ENCODE data around the gene MAP4K2.
"Not testable (repeated sequence)": the region's sequence is repeated elsewhere in the genome, so short reads cannot be mapped to it uniquely, and the experiment has no call there.

Gene MAP4K2

DNA sequence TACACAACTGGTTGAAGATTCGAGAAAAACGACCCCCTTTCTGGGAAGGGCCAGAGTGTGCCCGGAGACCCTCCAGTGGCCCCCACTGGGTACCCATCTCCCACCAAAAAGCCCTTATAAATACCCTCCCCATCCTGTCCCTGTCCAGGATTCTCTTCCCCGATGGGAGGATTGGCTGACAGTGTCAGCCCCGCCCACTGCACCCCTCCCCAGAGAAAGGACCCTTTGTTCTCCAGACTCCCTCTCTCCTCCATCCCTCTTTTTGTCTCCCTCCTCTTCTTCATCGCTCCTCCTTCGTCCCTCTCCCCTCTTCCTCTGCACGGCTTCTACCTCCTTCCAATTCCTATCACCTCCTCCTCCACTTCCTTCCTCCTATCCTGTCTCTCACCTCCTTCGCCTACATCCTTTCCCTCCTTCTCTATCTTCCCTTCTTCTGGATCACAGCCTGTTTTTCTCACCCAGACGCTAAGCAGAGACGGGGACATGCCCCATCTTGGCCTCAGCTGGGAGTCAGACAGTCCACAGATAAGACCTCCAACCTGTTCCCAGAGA lies 20.6 kb upstream of the MAP4K2 start:
- TF ChIP-seq, protein P1, sequence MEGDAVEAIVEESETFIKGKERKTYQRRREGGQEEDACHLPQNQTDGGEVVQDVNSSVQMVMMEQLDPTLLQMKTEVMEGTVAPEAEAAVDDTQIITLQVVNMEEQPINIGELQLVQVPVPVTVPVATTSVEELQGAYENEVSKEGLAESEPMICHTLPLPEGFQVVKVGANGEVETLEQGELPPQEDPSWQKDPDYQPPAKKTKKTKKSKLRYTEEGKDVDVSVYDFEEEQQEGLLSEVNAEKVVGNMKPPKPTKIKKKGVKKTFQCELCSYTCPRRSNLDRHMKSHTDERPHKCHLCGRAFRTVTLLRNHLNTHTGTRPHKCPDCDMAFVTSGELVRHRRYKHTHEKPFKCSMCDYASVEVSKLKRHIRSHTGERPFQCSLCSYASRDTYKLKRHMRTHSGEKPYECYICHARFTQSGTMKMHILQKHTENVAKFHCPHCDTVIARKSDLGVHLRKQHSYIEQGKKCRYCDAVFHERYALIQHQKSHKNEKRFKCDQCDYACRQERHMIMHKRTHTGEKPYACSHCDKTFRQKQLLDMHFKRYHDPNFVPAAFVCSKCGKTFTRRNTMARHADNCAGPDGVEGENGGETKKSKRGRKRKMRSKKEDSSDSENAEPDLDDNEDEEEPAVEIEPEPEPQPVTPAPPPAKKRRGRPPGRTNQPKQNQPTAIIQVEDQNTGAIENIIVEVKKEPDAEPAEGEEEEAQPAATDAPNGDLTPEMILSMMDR (IDR thresholded peaks at IDR 0.05; ENCODE audit: low read depth, low read length) = no peak

DNA sequence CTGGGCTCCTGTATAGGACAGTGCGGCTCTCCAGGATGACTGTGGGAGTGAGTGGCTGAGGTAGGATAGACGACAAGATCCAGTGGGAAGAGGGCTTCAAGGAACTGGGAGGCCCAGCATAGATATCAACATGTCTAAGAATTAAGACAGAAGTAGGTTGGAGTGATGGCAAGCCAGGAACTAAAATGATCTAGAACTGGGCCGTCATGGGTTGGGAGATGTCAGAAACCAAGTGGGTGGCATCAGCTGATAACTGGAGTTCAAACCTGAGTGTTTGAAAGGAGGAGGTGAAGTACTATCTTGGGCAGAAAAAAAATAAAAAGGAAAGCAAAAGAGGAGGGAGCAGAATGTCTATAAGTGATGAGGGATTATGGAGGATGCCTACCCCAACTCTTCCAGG lies 14.5 kb upstream of the MAP4K2 start:
- no peak for DNase-seq (ENCODE audit: low read depth in 2 of 2)
- TF ChIP-seq, protein P1 (IDR thresholded peaks at IDR 0.05; ENCODE audit: low read depth, low read length) = no peak
- H3K4me3 ChIP-seq (replicated peaks in 1 of 2; ENCODE audit: low read depth in 2 of 2, low read length in 2 of 2) = no peak overlapping the region

More for the DNA sequence above, 20.6 kb upstream of the MAP4K2 start:
- no peak overlapping the region for H3K4me3 ChIP-seq (replicated peaks in 1 of 2; ENCODE audit: low read depth in 2 of 2, low read length in 2 of 2)
- no peak for DNase-seq (ENCODE audit: low read depth in 2 of 2)

DNA sequence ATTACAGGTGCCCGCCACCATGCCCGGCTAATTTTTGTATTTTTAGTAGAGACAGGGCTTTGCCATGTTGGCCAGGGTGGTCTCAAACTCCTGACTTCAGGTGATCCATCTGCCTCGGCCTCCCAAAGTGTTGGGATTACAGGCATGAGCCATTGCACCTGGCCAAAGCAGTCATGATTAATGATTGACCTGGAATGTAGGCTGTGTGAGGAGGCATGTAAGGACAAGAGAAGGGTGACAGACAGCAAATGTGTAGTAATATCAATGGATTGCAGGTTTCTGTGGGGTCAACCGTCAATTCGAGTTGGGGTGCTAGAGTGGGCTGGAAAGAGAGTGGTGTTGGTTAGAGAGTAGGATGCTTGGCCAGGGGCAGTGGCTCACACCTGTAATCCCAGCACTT lies 12.4 kb upstream of the MAP4K2 start:
- DNase-seq (ENCODE audit: low read depth in 2 of 2); H3K4me3 ChIP-seq (replicated peaks in 1 of 2; ENCODE audit: low read depth in 2 of 2, low read length in 2 of 2): not testable (repeated sequence)

DNA sequence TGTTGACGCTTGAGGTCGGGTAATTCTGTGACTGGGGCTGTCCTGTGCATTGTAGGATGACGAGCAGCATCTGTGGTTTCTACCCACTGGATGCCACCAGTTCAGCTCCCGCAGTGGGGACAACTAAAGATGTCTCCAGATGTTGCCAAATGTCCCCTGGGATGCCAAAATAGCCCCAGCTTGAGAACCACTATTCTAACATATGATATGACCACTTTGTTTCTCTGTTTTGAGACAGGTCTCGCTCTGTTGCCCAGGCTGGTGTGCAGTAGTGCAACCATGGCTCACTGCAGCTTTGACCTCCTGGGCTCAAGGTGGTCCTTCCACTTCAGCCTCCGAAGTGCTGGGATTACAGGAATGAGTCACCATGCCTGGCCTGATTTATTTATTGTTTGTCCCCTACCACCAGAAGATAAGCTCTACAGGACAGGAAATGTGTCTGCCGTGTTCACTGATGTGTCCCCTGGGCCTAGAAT lies 11.7 kb upstream of the MAP4K2 start:
- TF ChIP-seq, protein P1 (IDR thresholded peaks at IDR 0.05; ENCODE audit: low read depth, low read length) = no peak
- H3K4me3 ChIP-seq (replicated peaks in 1 of 2; ENCODE audit: low read depth in 2 of 2, low read length in 2 of 2) = no peak overlapping the region
- no peak for DNase-seq (ENCODE audit: low read depth in 2 of 2)

- DNase-seq (ENCODE audit: low read depth in 2 of 2) = no peak
Observed at GRCh38 chr11:64813826-64814225, 10.8 kb upstream of the MAP4K2 start.

GRCh38 chr11:64810891-64811272 lies 7.9 kb upstream of the MAP4K2 start:
- TF ChIP-seq, protein P1 (IDR thresholded peaks at IDR 0.05; ENCODE audit: low read depth, low read length) = no peak
- peak overlapping the region; percentile 27 to 90 for H3K4me3 ChIP-seq (replicated peaks in 1 of 2; ENCODE audit: low read depth in 2 of 2, low read length in 2 of 2)
- no peak for DNase-seq (ENCODE audit: low read depth in 2 of 2)

More at GRCh38 chr11:64813826-64814225, 10.8 kb upstream of the MAP4K2 start:
- H3K4me3 ChIP-seq (replicated peaks in 1 of 2; ENCODE audit: low read depth in 2 of 2, low read length in 2 of 2) = no peak overlapping the region
- TF ChIP-seq, protein P1 (IDR thresholded peaks at IDR 0.05; ENCODE audit: low read depth, low read length) = no peak

- H3K4me3 ChIP-seq (replicated peaks in 1 of 2; ENCODE audit: low read depth in 2 of 2, low read length in 2 of 2) = peak within 1 kb of the TSS; percentile 90 to 98
- TF ChIP-seq, protein P1 (IDR thresholded peaks at IDR 0.05; ENCODE audit: low read depth, low read length) = no peak
- DNase-seq (ENCODE audit: low read depth in 2 of 2) = peak; percentile 95 to 97
Observed at GRCh38 chr11:64810271-64810890, 7.4 kb upstream of the MAP4K2 start, which contains the start of gene MEN1. MEN1 (minus strand) TSS chr11:64810551; CDS start chr11:64810109, 442 bp downstream.

Data from cardiac fibroblast (primary cell).